NCI-H2196 (cell line): Measurements from ENCODE around the gene TYW1.
A peak's percentile ranks its signal among the peaks of the same experiment; 100 is the strongest.
"Not testable (repeated sequence)": the region's sequence is repeated elsewhere in the genome, so short reads cannot be mapped to it uniquely, and the experiment has no call there.

Source experiments
- DNase-seq: peaks from one replicate; lab custom pipeline; 2025; ENCODE audit not compliant: unreplicated experiment; lab: John Stamatoyannopoulos, UW

TYW1 gene

GRCh38 chr7:67189160-67189559, 192.5 kb downstream of the TYW1 start:
- DNase-seq = not testable (repeated sequence)

- peak; percentile 36 for DNase-seq
These were observed 193.3 kb downstream of the TYW1 start for GRCh38 chr7:67189801-67190465.

GRCh38 chr7:67191002-67191720, 194.5 kb downstream of the TYW1 start:
- not testable (repeated sequence) for DNase-seq

- DNase-seq = not testable (repeated sequence)
These were observed 195.6 kb downstream of the TYW1 start for GRCh38 chr7:67192123-67192702.

- DNase-seq = peak; percentile 88
These were observed 196.4 kb downstream of the TYW1 start for GRCh38 chr7:67192889-67193613.

DNA sequence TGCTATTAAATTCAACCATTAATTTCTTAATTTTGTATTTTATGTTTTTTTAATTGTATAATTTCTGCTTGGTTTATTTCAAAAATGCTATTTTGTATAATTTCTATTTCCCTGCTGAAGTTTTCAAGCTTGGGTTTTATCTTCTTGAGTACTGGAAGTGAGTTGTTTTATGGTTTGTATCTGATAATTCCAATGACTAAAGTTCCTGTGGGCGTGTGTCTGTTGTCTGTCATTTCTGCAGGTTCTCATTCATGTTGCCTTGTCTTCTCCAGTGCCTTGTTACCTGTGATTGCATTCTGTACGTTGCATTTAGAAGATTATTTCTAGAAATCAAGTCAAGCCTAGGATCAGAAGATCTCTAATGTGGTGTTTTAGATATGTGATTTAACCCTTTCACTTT, 199.5 kb downstream of the TYW1 start:
- DNase-seq = not testable (repeated sequence)

GRCh38 chr7:67198865-67199526, 202.4 kb downstream of the TYW1 start:
- not testable (repeated sequence) for DNase-seq

DNA sequence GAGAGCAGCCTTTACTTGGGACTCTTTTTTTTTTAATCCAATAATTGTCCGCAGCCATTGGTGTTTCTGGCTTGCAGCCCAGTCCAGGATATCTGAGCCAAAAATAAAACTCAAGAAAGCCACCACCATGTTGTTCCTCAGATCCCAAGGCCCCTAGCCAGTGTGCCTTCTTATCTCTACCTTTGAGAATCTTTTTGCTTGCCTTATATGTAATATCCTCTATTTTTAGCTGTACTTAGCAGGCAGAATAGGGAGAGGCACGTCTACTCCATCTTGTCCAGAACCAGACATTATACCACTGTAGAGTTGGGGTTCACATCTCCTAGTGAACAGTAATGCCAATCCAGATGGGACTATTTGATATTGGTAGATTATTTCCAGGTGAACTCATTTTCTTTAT, 209.1 kb downstream of the TYW1 start:
- DNase-seq = not testable (repeated sequence)

DNA sequence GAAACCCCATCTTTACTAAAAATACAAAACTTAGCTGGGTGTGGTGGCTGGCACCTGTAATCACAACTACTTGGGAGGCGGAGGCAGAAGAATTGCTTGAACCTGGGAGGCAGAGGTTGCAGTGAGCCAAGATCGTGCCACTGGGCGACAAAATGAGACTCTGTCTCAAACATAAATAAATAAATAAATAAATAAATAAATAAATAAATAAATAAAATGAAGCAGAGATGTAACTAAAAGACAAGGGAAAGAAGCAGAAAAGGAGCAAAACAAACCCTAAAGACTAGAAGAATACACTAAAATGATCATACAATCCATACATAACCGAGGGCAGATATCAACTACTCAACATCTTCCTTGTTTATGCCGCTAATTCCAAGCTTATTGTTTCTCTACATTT, 209.8 kb downstream of the TYW1 start:
- no peak for DNase-seq

DNA sequence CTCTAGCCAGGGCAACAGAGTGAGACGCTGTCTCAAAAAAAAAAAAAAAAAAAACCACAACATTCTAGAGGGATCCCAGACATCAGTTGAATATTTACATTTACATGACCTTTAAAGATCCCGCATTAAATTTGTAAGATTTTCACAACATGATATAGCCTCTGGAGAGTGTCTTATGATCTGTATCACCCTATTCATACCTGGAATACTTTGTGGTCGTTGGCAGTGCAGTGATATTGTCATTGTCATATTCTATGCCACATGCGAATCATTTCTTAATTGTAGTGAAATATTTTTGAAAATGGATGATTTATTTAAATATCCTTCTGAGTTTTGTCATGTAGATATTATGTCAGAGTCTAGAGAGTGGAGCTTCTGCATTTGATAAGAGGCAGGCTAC, 212.0 kb downstream of the TYW1 start:
- not testable (repeated sequence) for DNase-seq

DNA sequence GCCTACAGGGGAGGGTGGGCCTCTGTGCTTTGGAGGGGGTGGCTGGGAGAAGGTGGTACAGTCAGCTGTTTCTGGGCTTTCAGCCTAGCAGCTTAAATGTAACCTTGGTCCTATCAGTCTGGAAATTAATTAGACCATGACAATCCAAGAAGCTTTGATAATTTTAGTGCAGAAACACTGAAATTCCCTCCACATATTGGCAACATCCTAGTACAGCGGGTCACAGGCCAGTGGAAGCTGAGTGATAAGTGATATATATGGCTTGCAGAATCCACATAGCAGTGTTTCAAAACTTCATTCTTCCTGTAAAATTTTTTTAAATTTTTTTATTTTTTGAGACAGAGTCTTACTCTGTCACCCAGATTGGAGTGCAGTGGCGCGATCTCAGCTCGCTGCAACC, 212.6 kb downstream of the TYW1 start:
- no peak for DNase-seq

DNA sequence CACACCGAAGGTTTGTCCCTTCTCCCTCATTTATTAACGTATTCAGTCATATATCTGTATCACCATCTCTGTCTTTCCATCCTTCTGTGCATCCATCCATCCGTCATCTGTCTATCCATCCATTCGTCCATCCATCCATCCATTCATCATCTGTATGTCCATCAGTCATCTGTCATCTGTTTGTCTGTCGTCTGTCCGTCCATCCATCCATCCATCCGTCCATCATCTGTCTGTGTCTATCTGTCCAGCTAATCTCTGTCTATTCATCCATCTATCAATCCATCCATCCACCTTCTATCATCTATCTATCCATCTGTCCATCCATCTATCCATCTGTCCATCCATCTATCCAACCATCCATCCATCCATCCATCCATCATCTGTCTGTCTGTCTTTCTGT, 213.9 kb downstream of the TYW1 start:
- no peak for DNase-seq

- DNase-seq = not testable (repeated sequence)
These were observed 215.2 kb downstream of the TYW1 start for GRCh38 chr7:67211650-67212330.

DNA sequence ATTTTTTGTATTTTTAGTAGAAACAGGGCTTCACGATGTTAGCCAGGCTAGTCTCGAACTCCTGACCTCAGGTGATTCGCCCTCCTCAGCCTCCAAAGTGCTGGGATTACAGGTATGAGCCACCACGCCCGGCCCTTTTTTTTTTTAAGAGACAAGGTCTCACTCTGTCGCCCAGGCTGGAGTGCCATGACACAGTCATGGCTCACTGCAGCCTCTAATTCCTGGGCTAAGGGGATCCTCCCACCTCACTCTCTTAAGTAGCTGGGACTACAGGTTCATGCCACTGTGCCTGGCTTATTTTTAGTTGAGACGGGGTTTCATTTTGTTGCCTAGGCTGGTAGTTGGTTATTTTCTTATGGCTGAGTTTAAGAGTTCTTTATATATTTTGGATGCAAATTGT, 216.4 kb downstream of the TYW1 start:
- not testable (repeated sequence) for DNase-seq

DNA sequence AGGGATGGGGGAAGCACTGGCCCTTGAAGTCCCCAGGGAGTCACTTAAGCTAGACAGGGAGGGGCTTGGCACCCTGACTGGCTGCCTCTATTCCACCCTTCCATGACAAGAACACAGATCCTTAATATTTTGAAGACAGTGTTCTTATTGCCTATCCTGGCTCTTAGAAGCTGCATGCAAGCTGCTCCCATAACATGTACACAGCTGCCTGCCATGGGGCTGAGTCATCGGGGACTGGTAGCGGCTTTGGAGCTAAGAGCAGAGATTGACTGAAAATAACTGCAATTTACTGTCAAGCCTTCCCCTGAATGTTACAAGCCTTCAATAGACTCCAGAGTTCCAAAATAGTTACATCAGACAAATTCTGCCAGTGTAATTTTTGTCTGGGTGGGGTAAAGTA, 226.9 kb downstream of the TYW1 start:
- DNase-seq = not testable (repeated sequence)

DNA sequence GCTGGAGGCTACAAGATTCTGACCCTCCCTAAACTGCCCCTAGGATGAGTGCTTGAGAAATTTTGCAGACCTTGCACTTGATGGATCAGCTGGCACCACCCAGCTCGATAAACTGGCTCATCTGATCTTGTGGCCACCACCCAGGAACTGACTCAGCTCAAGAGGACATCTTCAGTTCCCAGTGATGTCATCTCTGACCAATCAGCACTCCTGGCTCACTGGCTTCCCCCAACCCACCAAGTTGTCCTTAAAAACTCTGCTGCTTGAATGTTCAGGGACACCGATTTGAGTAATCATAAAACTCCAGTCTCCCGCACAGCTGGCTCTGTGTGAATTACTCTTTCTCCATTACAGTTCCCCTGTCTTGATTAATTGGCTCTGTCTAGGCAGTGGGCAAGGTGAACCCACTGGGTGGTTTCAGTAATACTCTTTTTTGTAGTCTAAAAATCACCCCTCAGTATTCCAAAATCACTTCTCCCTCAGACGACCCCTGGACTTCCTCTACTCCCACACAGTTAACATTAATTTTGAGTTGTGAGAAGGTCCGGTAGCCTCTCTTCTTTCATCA, 229.8 kb downstream of the TYW1 start:
- not testable (repeated sequence) for DNase-seq

GRCh38 chr7:67226967-67227366, 230.3 kb downstream of the TYW1 start:
- not testable (repeated sequence) for DNase-seq

DNA sequence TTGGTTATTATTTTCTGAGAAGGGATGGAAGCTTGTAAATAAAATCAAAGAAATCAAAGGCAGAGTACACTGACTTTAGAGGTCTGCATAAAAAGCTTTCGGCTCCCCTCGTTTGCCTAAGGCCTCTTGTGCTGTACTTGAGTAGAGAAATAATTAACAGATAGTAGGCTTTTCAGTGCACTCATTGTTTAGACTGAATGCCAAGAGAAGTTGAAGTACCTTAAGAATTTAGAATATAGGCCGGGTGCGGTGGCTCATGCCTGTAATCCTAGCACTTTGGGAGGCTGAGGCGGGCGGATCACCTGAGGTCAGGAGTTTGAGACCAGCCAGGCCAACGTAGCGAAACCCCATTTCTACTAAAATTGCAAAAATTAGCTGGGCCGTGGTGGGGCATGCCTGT, 232.4 kb downstream of the TYW1 start:
- not testable (repeated sequence) for DNase-seq

DNA sequence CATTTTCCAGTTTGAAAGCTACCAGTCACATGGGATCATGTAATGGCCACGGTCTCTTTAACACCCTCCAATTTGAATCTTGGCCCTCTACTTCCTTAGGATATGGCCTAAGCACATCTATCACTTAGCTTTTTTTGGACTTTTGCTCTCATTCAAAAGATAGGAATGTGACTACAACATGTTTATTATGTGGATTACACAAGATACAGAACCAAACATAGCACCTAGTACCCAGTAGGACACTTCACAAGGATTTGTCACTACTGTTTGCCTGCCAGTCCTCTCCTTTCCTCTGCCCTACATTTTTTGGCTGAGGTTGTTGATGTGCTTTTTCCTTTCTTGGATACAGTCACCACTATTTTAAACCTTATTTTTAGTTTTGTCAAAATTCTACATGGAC, 233.4 kb downstream of the TYW1 start:
- DNase-seq = not testable (repeated sequence)

DNA sequence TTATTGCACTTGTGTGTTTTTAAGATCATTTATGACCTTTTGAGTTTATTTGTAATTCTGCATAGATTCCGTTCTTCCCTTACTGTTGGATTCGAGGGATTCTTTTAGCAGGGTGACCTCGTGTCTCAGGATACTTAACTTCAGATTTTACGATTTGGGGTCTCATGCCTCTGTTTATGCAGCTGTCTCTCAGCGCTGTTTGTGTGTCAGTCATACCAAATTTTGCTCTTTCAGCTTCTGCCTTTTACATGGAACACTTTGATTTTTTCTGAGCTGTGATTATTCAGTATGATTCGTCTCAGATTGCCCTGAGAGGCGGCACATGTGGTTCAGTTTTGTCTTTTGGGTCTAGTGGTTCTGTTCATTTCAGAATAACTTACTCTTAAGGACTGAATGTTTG, 236.9 kb downstream of the TYW1 start:
- not testable (repeated sequence) for DNase-seq
